Middle frontal gyrus (tissue), 1 donor: ENCODE data around the gene RBM44.

Experiments used
- DNase-seq: peaks from one replicate; pipeline ENCODE4 v3.0.0-alpha.2; 2015; ENCODE audit warnings: low spot score; ENCODE audit errors: extremely low spot score

Gene RBM44

DNA sequence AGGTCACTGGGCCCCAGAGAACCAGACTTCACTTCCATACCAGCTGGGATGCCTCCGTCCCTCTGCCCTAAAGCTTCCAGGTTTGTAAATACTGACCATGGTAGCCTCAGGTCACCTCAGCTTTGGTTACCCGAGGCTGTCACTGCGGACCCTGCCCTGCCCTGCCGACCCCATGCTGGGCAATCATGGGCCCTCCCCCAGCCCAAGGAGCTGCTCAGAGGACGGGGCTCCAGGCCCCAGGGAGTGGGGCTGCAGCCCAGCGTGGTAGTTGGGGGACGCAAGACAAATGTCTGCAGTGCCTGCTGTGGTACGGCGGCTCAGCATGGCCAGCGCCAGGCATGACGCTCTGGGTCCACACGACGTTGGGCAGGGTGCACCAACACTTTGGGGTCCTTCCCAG, 86.1 kb downstream of the RBM44 start:
- no peak for DNase-seq

DNA sequence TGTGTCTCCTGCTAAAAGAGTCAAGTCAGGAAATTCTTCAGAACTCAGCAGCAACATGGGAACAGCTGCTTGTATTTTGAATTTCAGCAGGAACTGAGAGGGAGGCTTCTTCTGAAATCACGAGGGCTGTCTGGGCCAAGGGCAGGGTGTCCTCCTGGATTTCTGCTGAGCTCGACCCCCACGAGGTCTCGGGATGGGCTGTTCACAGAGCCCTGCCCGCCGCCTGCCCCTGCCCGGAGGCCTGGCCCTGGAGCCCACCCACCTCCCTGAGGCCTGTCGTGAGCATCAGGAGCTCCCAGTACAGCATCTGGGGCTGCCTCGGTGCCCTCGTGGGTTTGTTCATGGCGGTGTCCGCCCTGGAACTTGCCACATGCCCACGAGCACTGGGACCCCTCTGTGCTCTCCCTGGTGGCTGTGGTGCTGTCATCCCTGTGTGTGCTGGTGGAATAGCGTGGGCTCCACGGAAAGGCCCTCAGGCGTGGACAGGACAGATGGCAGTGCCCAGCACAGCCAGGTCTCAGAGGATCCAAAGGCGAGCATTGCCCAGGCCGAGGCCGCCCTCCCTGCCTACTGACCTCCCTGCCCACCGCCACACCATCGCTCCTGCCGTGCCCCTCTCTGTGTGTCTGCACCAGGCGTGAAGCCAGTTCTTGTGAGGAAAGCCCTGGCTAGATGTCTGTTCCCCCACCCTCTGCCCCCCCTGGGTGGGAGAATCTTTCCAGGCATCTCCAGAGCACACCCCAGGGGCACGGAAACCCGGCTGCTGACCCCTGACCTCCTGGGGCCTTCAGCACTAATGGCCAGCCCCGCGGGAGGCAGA, 86.7 kb downstream of the RBM44 start:
- DNase-seq, result no peak

DNA sequence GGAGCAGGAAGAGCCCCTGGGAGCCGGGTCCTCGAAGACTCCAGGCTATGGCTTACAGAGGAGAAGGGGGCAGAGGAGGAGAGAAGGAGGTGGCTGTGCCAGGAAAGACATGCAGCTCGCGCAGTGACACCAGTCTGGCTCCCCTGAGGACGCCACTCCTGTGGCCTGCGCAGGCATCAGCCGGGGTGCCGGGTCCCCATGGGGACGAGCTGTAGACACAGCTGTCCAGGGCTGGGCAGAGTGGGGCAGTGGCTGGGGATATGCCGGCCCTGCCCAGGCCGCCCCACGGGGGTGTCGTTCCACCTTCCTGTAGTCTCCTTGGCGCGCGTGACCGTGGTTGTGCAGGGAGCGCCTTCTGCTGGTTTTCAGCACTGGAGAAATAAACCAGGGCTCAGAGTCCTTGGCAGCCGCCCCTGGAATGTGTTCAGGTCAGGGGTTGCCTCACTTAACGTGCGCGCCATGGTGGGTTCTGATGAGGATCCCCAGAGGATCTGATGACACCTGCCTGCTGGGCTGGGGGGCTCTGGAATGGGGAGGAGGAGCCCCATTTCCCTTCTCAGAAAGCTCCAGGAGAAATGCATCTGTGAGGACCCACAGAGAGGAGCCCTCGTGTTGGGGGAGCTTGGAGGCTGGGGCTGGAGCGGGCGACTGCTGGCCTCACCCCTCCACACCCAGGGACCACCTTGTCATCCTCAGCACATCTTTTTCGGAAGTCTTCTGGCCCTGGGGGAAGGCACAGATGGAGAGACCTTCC, 87.5 kb downstream of the RBM44 start:
- no peak for DNase-seq

DNA sequence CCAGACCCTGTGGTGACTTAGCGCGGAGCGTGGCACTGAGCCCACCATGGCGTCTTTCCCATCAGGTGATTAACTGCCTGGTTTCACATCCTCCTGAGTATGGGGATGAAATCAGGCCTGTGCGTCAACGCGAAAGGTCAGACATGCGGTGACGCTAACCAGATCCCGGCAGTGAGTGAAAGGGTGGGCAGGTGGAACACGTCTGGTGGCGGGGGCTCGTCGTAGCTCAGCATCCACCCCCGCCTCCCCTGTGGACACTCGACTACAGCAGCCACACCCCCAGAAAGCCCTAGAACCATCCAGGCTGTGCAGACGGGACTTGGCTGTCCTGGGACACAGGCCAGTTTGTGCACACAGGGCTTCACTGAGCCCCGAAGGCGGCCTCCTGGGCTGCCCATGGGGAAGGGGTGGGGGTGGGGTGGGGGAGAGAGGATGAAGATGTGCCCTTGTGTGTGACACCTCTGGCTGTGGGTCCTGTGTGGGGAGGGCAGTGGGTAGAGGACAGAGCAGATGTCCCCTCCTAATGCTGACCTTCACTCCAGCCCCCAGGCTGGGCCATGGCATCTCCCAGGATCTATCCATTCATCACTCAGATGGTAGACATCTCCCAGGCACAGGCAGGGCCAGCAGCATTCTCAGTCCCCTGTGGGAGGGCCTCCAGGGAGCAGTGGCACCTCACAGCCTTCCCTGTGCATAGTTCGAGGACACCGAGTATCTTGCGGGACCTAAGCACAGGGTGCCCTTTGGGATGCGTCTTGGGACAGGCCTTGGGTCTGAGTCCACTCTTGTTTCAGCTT, 88.3 kb downstream of the RBM44 start:
- DNase-seq, result no peak

DNA sequence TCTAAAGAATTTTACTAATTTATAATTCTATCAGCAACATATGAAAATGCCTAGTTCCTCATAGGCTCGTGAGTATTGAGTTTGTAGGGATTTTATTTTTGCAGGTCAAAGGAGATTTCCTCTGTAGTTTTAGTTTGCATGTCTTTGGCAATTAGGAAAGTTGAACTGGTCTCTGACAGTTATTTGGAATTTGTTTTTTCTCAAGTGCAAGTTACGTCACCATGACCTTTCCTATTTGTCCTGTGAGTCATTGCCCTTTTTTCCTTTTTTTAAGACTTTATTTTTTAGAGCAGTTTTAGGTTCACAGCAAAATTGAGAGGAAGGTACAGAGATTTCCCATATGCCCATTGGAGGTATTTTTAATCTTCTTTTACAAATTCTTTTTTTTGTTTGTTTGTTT, 89.8 kb downstream of the RBM44 start:
- DNase-seq, result no peak

DNA sequence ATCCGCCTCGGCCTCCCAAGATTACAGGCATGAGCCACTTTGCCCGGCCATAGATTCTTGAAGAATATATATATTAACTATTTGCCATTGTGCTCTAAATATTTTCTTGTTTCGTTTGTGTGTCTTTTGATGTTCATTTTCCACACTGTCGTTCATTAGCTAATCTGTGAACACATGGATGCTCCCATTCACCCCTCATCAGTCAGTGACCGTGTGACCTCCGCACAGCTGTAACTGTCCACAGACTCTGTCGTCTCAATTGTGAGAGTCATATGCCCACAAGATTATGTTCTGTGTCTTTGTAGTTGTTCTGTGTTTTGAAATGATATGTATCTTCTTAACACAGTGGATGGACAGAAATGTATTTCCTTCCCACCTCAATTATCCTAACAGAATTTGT, 90.4 kb downstream of the RBM44 start:
- no peak for DNase-seq

DNA sequence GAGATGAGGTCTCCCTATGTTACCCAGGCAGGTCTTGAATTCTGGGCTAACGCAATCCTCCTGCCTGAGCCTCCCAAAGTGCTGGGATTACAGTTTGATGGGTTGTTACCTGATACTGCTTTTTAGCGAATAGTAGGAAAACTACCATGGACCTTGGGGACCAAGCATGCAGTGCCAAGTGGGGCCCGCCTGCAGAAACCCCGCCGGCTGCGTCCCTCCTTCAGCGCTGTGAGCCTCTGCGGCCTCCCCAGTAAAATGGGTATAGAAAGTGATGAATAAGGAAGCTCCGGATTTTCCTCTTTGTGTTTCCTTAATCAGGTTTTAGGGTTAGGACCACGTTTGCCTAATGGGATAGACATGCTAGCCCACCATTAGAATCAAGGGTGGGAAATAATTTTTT, 91.2 kb downstream of the RBM44 start:
- DNase-seq, result no peak
